GM19099 (cell line): ENCODE measurements around the gene MFRP.
A peak's percentile ranks its signal among the peaks of the same experiment; 100 is the strongest.

ENCODE experiments used
- POLR2A ChIP-seq: IDR thresholded peaks from 3 replicates; pipeline ENCODE4 v1.6.1; 2011; ENCODE audit warnings: low read depth; ENCODE audit not compliant: insufficient read length; ENCODE audit errors: extremely low read depth

MFRP gene

DNA sequence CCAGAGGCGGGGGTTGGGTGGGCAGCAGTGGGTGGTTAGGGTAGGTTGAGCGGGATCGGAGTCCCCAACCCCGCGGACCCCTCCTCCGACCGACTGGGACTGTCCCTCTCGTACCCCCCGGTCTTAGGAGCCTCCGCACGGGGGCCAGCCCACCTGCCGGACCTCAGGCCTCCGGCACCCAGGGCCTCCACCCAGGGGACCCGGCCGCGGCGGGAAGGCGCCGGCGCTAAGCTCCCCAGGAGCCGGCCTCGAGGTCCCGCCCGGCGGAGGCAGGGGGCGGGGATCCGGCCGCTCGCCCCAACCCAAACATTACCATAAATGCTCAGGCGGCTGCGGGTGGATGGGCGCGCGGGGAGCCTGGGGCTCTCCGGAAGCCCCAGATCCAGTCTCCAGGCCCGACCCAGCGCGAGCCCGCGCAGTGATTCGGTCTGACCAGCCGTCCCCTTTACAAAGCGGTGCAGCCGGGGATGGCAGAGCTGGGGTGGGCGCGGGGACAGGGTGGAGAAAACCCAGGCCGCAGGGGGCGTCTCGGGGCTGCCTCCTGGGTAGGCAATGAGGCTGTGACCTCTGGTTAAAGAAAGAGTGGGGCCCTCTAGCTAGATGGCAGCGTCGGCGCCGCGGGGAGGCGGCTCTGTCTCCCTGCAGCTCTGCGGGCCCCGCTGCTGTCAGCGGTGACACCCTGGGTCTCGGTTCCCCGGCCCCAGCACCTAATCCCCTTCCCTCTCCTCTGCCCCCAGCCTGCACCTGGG lies 25.6 kb downstream of the MFRP start:
- peak; percentile 77 for TF ChIP-seq POLR2A

GRCh38 chr11:119320240-119320775 lies 26.2 kb downstream of the MFRP start:
- TF ChIP-seq POLR2A, result no peak

DNA sequence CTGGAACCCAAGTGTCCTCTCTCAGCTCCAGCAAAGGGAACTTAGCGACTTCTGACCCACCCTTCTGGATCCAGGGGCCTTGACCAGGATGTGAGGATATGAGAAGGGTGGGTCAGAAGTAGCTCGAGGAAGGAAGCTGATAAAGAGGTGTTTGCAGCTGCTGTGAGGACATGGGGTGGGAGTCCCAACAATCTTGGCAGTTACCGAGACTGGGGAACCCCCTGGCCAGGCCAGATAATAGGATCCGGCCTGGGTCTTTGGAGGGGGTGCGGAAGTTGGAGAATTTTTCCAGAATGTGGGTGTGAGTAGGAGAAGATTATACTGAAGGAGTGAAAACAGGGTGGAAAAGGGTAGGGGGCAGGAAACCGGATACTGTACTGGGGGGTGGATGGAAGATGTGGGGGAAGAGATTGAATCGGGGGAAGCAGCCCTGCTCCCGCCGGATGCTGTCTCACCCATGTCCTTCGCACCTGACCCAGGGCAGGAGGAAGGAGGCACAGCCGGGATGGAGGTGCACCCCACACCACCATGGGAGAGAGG lies 26.7 kb downstream of the MFRP start:
- no peak for TF ChIP-seq POLR2A

DNA sequence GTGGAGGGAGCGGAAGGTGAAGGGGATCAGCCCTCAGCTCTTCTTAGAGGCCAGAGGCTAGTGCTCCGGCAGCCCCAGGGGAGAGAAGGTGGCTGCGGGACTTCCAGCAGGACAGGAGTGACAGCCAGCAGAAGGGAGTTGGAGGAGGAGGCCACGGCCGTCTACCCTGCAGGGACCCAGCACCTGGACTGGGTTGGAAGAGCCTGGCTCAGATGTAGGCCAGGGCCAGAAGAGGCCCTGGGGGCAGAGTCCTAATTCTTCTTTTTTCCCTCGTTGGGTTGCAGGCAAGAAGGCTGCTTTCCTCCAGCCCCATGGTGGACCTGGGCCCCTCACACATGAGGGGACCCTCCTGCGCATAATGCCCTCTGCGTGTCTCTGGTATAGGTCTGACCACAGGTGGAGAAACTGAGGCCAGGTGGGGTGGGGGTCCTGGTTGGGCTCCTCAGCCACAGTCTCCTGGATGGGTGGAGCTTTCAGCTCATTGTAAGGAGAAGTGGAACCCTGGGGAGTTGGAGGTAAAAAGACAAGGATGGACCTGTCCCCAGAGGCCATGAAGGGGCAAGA lies 27.3 kb downstream of the MFRP start:
- TF ChIP-seq POLR2A, result peak; percentile 5

- TF ChIP-seq POLR2A, result peak; percentile 53
Measured at GRCh38 chr11:119318240-119319135, 28.0 kb downstream of the MFRP start.

DNA sequence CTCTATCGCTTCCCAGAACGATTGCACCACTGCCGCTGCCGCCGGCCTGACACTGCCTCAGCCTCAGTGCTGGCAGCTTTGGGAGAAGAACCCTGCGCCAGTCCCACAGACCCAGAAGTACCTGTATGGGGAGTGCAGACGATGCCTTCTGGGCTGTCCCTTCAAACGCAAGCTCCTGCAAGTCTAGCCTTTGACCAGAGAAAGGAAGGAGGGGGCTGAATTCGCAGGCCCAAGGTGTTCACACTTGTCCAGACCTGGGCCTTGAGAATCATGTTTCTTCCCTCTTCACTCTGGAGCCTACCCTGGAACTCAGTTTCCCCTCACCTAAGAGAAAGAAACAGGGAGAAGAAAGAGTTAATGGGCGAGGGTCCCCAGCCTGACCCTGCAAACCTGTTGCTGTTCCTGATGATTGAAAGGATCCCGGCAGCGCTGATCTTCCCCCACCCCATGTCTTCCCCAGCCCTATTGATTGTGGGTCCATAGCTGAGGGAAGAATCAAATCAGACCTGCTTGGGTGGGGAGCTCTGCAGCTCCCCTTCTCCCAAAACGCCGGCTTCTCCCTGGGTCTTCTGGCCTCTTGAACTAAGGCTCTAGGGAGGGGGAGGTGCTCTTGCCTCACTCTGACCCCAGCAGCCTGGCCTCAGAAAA lies 28.8 kb downstream of the MFRP start:
- no peak for TF ChIP-seq POLR2A

GRCh38 chr11:119316729-119317591 lies 29.5 kb downstream of the MFRP start, which contains the start of gene MCAM:
MCAM (minus strand) TSS chr11:119317130; CDS start chr11:119317101, 29 bp downstream.
- TF ChIP-seq POLR2A, result peak; percentile 63

DNA sequence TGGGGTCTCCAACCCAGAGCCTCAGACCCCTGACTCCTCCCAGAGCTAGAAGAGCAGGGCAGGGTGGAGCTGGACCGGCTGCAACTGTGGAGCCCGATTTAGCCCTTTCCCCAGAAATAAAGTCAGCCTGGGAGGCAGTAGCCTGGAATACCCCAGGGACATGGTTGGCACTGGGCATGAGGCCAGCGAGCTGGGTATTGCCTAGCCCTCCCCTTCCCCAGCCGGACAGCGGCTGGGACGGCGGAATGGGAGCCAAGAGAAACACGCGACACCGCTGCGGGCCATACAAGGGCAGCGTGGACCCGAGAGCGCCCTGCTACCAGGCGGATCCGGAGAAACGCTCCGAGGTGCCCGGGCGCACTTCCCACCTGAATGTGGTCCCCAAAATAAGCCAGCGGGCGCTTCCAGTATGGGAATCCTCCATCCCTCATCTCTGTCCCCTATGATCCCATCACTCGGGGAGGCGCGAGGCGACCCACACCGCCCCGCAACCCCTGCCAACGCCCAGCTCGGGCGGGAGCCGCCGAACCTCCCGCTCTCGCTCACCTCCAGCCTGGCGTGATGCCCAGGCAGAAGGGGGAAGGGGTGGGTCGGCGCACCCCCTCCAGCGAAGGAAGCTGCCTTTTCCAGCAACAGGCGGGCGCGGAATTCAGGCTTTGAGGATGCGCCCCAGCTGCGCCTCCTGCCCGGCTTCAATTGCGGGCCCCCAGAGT lies 30.3 kb downstream of the MFRP start:
- no peak for TF ChIP-seq POLR2A

DNA sequence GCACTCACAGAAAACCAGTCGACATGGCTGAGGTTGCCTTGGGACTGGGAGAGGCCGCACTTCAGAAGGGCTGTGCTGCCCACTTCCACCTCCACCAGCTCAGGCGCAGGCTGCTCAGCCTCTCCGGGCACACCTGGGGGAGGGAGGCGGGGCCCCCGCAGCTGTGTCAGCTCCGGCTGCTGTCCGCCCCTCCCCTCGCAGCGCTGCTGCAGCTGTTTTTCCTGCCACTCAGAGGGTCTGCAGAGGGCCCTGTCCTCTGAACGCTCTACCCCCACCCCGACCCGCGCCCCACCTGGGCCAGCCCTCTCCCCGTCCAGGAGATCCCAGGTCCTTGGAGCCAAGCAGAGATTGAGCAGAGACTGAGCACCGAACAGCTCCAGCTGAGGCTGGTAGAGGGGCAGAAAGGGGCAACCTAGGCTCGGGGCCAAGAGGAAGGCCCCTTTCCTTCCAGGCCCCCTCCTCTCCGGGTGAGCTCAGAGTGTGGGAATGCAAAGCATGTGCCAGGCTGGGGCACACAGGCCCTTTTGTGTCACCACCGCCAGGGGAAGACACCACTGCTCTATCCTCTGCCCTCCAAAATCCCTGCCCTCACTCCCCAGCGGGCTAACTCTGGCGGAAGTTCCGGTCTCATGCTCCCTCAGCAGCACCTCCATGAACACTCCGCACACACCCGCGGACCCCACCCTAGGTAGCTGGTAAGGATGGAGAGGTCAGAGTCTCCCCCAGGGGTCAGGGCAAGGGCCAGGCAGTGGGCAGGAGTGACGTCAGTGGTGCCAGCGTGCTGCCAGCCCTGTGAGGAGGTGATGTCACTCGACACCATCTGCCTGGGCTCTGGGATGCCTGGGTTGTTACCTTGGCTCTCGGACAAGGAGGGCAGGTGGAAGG lies 31.1 kb downstream of the MFRP start:
- TF ChIP-seq POLR2A, result peak; percentile 17

DNA sequence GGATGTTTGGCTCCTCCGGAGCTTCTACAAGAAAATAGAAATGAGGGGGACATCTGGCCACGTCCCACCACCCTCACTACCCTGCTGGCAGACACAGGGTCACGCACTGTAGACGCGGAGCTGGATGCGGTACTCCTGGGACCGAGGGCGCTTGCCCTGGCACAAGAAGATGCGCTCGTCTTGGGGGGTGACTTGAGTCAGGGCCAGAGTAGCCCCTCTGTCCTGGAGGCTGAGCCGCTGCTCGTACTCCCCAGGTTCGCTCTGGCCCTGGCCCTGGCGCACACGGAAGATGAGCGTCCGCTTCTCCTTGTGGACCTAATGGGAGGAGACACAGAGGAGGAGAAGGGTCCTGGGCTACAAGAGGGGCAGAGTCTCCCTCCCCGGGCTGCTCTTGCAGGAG lies 31.8 kb downstream of the MFRP start:
- TF ChIP-seq POLR2A, result no peak

- no peak for TF ChIP-seq POLR2A
Measured at GRCh38 chr11:119310682-119311052, 35.8 kb downstream of the MFRP start.
